DLD1 (cell line): ENCODE results near the gene L3MBTL4.

Experiments used
- in situ Hi-C: cut with HindIII; loops from 2 replicates; pipeline ENCODE4 v1.10.0; 2017; ENCODE audit warnings: low sequenced_read_pairs

The L3MBTL4 gene

DNA sequence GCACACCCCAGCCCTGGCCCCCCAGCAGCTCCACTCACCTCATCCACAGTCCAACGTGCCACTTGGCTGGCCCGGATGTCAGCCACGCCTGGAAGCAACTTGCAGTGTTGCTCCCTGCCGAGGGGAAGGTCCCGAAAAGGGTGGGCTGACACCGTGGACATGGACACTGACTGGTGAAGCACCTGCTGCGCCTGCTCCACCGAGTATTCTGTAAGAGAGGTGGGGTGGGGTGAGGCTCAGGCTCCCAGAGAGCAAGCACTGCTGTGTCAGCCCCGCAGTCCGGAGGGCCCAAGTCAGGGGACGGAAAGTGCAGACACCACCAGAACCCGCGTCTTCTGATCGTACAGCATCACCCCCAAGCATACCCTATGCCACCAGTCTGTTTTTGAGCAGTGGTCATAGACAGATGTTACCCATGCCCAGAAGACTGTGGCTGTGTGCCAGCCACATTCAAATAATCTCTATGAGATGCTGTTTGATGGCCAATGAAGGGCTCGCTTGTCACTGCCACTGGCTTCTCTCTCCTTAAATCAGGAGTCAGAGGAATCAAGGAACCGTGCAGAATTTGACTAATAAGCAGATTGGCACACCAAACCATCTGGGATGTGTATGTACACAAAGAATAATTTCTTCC is 445.2 kb downstream of the L3MBTL4 start:
- in situ Hi-C loops: no loop called here

DNA sequence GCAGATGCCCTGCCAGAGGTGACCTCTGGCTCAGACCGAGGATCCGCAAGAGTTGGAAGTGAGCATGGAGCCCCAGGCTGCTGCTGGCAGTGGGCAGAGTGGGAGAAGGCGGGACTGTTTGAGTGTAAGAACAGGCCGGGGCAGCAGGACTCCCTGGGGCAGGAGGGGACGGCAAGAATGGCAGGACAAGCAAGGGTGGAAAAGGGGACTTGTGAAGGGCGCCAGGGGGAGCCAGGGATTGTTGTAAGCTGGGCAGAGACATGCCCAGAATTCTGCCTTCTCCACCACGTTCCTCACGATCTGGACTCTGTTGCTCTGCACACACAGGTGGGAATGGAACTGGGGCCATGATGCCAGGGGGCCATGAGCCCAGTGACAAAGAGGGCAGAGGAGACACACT is 447.0 kb downstream of the L3MBTL4 start:
- in situ Hi-C loops: no loop called here

DNA sequence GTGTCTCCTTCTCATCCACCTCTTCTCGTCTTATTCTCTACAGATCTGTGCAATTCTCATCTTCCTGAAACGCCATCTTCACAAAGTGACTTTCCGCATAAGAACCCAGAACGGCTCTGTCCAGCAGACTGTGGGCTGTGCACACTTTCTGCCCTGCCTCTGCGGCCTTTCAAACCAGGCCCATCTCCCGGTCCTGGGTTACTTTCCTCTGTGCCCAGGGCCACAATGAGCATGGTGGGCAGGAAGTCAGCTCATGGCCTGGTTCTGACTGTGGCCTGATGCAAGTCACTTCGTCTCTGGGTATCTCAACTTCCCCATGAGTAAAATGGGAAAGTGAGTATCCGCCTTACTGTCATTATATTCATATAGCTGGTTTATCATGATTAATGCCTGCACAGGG is 447.7 kb downstream of the L3MBTL4 start:
- in situ Hi-C loops: no loop called here

DNA sequence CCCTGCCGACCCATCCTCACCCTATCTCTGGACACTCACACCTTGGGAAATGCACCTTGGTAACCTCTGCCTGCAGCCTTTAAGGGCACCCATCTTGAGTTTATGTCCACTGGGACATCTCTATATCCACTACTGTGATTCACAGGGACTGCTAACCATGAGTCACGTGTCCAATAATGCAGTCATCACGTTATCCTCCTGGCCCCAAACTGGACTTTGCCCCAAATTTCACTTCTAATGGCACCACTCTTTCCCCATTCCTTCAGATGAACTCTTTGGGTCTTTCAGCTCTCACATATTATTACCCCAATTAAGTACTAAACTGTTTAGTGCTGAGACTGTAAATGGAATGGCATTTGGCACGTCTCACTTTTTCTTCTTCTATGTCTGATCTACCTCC is 448.2 kb downstream of the L3MBTL4 start:
- in situ Hi-C loops: no loop called here

DNA sequence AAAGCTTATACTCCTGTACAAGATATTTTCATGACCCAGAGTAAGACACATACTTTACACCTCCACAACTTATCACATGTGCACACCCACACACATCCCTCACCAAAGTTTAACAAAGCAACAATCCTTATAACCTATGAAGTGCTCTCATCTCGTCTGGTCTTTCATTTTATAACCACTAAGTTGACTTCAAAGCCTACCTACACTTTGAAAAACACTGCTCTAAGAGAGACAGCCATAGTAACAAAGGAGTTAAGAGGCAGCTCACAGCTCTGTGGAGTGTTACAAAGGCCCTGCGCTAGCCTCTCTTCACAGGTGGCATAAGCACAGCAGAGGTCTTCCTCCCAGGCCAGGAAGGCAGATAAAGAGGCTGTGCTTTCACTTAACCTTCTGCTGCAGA is 449.7 kb downstream of the L3MBTL4 start:
- in situ Hi-C loops: no loop called here

DNA sequence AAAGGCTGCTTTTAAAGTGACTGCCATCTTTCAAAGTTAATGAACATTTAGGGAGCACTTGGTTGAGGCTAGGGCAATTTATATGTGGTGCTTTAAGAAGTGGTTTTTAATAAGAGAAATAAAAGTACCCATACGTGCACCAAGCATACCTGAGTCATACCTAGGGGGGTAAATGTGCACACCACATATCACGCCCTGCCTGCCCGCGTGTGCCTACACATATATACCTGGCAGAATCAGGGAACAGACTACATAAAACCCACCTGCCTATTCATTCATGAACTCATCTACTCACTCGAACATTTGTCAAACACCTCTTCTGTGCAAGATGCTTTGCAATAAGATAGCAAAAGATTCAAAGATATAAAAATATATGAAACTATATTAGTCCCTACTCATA is 450.1 kb downstream of the L3MBTL4 start:
- in situ Hi-C loops: no loop called here

DNA sequence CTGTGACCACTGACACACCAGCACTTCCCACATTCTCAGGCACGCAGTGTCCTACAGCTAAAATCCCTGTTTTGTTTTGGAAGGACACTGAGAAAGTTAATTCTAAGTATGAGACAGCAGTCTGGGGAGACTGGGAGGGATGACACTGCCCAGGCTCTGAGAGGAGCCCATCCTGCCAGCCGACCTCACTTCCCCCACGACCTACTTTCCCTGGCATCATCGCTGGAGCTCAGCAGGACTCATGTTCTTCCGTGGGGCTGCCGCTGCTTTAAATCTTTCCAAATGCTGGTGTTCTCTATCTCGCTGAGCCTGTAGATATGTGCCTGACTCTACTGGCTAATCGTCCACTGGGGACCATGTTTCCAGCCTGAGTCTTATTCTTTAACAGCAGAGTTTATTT is 450.6 kb downstream of the L3MBTL4 start:
- in situ Hi-C loops: no loop called here

DNA sequence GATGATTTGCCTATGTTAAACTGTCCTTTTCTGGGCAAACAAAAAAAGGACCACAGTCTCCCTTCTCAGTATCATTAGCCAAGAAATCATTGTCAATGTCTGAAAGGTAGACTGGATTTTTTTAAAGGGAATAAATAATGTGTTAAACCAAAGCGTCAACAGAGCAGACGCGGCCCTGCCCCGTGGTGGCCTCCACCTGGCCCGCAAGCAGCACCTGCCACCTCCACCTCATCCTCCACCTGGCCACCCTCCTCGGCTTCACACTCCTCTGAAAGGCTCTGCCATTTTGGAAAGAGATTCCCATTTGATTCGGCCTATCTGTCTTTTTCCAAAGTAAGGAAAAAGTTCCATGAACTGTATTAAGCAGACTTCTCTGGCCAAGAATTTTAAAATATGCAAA is 451.4 kb downstream of the L3MBTL4 start:
- in situ Hi-C loops: no loop called here

DNA sequence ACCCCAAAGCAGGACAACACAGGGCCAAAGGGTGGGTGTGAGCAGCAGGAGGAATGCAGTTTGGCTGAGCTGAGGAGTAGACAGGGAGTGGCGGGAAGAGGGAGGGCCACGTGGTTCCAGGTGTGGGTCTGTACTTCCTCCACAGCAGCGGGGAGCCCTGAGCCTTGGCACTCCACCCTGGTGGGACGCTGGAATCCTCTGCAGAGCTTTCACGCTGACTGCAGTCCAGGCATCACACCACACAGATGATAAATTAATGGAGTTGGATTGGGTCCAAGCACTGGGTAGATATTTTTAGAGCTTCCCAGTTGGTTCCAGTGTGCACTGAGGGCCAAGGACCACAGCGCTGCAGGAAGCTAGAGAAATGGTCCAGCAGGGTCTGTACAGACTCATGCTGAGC is 452.3 kb downstream of the L3MBTL4 start:
- in situ Hi-C loops: no loop called here

DNA sequence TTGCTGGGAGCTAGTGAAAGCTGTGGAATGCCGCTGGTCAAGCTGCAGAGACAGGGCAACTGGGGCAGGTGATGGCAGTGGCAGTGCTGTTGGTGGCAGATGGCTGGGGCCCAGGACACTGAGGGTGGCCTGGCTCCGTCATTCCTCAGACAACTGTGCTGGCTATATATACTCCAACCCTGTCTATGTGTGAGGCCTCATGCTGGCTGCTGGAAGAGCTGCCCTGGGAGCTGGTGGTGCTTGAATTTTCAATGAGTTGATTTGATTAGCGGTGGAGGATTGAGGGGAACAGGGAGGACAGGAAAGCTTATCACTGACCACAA is 452.9 kb downstream of the L3MBTL4 start:
- in situ Hi-C loops: no loop called here

DNA sequence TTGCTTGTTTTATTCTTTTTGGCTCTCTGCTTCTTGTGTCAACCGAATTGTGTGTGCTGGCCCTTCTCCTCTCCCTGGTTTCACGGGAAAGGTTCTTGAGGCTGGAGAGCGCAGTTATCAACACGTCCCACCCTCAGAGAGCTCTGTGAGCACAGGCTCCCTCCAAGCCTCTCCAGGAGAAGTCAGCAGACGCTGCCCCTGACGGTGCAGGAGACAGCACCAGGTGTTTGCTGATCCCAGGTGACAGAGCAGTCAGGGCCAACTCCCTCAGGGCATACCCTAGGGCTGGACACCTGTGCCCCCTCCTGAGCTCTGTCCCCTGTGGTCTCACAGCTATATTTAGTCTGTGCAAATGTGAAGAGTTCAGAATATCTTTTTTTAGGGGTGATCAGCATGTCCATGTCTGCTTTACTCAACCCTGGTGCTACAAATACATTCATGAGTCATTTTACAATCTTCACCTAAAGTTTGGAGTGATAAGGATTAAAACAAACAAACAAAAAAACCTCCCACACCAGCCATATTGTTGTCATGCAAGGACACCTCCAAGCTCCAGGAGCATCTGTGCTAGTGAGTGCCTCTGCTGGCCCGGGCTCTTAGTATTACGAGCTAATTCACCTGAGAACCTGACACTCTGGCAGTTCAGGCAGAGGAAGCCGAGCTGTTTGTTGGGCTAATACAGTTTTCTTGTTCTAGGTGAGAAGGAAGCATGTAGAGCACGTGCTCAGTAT is 453.4 kb downstream of the L3MBTL4 start:
- in situ Hi-C loops: no loop called here

DNA sequence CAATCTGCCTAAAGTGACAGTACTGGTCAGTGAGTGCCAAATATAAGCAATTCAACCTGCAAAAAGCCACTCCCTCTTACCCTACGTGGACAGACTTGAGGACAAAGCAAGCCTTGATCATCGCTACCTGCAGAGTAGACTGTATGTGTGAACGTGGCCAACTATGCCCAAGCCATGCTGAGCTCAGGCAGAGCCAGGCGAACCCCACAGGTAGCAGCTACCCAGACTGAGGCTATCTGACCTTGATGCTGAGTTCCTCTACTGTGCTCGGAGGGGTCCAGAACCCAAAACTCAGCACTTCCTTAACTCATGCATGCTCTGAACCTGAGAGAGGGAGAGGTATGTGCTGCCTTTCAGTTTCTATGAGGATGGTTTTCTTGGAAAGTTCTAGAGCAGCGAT is 455.9 kb downstream of the L3MBTL4 start:
- in situ Hi-C loops: no loop called here

DNA sequence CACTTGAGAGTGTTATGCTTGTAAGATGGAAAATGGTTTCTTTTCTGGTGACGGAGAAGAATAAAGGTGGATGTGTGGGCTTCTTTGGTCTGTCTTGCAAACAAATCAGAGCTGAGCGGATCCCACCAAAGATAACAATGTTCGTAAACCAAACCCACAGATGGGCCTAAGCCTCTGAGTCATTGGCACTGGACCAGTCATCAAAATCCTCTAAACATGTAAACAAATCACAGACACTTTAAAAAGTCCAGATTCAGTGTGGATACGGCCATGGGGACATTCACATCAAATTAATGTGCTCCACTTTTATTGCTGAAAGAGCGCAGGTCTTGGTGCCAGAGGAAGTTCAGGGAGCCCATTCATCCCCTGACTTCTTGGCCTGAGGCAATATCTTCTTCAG is 458.9 kb downstream of the L3MBTL4 start:
- in situ Hi-C loops: no loop called here

DNA sequence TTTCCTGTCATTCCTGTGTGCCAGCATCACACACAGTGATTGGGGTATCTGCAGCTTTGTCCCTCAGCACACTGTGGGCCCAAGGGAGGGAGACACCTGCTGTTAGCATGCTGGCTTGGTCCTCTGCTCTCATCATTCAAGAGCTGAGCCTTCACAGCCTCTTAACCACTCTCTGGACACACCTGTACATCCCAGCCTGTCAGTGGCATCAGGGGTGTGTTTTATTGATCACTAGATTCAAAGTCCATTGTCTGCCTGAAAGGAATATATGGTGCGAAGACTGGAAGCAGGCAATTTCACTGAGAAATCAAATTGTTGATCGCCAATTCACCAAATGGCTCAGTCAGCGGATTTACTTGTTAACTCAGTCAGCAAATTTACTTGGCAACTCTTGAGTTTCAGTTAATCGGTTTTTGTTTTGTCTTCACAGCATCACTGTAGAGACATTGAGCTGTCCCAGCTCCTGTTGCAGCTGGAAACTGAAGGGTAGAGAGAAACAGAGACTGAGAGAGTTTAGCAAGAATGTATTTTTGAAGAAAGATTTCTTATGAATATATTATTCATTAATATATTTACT is 463.1 kb downstream of the L3MBTL4 start:
- in situ Hi-C loops: no loop called here

DNA sequence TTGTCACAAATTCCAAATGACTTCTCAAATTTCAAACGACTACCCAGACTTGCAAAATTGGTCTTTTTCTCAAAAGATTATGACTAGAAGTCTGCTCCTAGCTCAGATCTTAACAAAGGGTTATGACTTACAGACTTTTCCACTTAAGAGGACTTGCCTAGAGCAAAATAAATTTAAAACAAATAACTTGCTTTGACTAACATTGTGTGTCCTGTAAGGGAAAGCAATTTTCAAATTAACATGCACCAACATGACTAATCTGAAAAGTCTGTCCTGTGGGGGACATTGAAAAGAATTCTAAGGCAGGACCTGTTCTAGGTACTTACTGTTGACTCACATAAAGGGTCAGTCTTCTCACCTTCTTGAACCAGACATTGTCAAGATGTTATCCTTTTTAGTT is 465.9 kb downstream of the L3MBTL4 start:
- in situ Hi-C loops: no loop called here

DNA sequence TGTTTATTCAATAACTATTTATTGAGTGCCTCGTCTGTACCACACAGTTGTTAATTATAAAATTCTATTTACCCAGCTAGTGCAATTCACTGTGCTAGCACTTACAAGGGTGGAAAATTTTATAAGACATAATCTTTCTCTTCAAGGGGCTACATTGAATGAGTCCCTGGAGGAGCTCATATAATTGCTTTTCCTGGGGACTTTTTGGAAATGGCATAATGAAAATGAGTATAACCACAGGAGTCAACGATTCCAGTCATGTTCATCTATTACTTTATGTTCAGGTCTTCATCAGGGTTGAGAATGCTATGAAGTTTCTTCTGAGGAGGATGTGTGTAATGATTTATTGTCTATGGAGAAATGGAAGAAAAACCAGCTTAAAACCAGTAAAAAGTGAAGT is 466.5 kb downstream of the L3MBTL4 start:
- in situ Hi-C loops: no loop called here

DNA sequence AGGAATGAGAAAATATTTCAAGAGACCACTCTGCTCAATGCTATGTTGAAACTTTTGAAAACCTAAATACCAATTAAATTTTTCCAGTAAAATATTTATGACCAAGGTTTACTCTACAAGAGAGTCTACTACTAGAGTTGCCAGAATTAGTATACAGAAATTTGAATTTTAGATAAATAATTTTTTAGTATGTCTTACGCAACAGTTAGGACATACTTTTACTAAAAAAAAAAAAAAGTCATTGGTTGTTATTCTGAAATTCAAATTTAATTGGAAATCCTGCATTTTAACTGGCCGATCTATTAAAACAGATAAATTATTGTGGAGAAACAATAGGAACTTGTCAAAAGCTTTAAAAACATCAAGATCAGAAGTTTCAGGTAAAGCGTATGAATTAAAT is 470.3 kb downstream of the L3MBTL4 start:
- in situ Hi-C loops: no loop called here

DNA sequence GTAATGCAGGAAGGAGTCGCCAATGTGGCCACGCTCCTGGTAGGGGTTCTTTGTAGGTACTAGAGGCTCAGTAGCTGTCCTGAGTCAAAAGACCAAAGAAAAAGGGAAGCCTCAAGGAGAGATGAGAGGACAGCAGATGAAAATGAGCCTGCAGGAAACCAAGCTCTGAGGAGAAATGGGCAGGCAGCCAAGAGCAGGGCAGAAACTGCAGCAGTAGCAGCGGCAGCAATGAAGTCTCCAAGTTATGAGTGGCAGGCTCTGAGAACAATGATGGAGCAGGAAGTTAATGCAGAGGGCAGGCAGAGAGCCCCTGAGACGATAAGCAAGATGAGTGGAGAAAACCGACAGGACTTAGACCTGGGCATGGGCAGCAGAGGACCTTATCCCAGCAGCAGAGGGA is 471.2 kb downstream of the L3MBTL4 start:
- in situ Hi-C loops: no loop called here

DNA sequence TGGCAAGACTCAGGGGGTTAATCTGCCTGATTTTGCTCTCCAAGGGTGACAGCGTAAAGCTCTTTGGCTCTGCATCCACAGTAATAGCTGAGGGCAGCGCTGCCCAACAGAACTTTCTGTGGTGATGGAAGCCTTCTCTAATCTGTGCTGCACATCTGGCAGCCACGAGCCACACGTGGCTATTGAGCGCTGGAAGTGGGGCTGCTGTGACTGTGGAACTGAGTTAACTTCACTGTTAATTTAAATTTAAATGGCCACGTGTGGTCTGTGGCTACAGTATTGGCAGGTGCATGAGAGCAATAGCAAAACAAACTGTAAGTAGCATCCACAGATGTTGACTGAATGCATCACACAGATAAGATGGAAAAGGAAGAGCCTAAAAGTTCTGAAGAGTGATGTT is 472.1 kb downstream of the L3MBTL4 start:
- in situ Hi-C loops: no loop called here

DNA sequence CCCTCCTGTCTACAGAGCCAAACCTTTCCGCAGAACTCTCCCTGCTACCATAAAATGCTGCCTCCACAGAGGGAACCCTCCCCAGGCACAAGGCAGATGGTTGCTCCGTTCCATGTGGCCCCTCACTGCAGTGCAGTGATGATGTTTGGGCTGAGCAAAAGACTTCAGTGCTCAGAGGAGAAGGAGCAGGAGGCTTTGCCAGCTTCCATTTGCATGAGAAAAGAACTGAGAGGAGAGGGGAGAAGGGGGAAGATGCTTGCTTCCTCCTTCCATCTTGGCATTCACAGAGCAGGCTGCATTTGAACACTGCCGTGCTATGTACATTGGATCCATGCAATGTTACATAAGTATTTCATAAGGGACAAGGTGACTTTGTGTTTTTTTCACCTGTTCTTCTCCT is 472.8 kb downstream of the L3MBTL4 start:
- in situ Hi-C loops: no loop called here

DNA sequence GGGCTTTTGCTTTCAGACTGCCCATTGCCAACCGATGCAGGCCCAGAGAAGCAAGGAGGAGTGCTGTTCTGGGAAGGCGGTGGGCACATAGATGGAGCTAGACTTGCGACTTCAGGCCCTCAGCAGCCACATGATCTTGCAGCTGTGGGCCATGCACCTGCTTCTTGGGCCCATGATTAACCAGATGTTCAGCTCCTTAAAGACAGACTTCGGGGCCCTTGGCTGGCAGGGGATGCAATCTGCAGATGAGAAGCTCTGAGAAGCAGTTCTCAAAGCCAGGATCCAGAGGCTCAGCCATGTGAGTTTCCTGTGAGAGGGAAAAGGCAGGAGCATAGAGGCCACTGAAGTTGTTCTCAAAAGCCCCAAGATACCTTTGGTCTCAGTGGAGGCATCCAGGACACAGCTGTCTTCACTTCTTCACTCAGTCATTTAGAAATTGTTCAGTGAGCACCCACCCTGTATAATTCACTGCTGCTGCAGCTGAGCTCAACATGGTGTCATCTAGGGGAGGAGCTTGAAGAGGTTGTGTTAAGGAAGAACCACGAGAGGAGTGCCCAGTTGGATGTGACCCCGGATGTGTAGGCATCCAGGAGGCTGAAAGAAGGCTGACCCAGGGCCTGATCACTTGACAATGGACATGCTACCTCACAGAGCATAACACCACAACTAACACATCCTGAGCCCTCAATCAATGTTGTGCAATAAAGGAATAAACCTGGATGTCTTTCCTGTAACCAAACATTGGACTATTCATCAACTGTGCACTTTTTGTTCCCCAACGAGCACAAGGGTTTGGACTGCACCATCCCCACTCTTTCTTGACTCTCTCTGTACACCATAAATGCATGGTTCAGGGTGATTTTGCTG is 474.7 kb downstream of the L3MBTL4 start:
- in situ Hi-C loops: no loop called here

DNA sequence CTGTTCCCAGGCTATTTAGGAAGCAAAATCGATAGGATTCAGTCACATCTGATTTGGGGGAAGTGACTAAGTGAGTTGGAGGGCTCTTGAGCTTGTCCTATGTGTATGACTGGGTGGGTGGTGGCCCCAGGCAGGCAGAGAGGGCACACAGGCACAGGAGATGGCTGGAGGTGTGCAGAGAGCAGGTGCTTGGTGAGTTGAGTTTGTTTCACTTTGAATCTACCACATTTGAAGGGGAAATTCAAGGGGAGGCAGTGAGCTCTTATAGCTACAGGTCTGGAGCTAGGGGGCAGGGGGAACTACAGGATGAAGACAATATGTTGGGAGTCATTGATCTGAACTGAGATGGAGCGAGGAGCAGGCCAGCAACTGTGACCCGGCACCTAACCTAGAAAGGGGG is 476.9 kb downstream of the L3MBTL4 start:
- in situ Hi-C loops: no loop called here
